ENCODE results near the gene CLDN3. TPM values are rescaled to one million over a fixed set of nuclear protein-coding genes. Genes with fewer than 3 reads are reported as not detected.
A peak's percentile ranks its signal among the peaks of the same experiment; 100 is the strongest.
"Not testable (repeated sequence)": the region's sequence is repeated elsewhere in the genome, so short reads cannot be mapped to it uniquely, and the experiment has no call there.

Gene CLDN3, protein sequence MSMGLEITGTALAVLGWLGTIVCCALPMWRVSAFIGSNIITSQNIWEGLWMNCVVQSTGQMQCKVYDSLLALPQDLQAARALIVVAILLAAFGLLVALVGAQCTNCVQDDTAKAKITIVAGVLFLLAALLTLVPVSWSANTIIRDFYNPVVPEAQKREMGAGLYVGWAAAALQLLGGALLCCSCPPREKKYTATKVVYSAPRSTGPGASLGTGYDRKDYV
- total RNA-seq (2014; rRNA removed; shearing (Covaris generic)) = not detected in 2 replicates

DNA sequence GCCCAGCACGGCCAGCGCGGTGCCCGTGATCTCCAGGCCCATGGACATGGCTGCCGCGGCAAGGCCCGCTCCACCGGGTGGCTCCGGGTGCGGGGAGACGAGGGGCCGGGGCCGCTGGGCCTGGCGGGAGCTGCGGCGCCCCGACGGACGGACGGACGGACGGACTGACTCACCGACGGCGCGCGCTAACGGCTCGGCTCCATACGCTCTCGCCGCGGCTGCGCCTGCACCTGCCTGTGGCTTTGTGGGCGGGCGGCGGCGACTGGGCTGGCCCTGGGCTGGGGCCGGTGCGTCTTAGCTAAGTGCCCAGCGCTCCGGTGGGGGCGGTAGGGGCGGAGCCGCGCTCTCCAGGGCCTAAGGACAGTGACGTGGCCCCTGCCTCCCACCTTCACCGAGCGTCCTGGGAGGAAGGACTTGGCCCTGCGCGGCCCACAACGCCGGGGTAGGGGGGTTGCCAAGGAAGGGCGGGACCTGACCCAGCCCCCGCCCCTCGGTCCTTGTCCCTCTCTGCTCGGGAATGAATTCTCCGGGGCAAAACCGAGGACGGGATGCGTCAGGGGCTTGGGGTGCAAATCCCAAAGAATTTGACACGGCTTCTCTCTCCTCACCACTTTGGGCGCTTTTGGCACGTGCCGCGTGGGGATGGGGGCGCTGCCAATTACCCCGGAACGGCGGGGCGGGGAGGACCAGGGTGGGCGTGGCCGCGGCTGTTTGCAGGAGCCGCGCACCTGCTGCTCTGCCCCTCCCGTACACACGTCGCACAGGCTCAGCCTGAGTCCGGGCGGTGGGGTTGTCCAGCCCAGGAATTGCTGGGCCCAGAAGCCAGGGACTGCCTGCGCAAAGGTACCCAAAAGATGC lies at the start of gene CLDN3:
TSS of gene CLDN3 (minus strand) at position 269 of the 858 bp plus-strand sequence. CDS start at position 48, 221 bp downstream.
- DNase-seq (ENCODE audit: low spot score) = no peak

DNA sequence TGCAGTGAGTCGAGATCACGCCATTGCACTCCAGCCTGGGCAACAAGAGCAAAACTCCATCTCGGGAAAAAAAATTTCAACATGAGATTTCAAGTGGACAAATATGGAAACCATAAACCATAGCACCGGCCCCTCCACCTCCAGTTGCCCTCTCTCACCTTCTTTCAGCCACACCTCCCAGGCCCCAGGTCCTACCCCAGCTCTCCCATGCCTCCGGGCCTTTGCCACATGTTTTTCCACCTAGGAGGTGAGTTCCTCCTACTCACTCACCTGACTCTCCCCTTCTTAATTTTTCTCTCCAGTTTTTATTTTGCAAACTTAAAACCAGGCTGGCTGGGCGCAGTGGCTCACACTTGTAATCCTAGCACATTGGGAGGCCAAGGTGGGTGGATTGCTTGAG lies 47.1 kb upstream of the CLDN3 start:
- DNase-seq (ENCODE audit: low spot score) = no peak

DNA sequence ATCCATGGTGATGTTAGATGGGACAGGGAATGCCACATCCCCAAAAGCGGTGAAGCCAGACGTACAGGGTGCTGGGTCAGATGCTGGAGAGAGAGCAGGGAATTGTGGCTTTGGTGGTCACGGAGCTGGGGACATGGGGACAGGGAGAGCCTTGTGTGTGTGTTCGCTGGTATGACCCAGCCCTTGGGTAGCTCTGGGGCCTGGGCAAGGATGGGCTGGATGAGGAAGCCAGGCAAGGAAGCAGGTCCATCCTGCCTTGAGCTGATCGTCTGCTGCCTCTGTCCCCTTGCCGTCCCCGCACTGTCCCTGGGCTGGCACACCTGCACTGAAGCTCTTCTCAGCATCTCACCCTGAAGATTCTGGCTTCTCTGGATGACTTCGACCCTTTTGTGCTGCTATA lies 45.4 kb upstream of the CLDN3 start:
- DNase-seq (ENCODE audit: low spot score) = no peak

DNA sequence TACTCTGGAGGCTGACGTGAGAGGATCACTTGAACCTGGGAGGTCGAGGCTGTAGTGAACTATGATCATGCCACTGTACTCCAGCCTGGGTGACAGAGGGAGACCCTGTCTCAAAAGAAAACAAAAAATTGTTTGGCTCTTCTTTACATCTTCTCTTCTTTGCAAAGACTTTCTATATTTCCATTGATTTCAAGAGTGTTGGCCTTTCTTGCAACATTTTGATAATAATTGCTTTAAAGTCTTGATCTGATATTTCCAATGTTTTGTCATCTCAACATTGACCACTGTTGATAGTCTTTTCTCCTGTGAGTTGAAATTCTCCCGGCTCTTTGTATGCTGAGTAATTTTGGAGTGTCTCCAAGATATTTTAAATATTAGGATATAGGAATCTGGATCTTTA lies 42.9 kb upstream of the CLDN3 start:
- DNase-seq (ENCODE audit: low spot score) = no peak

DNA sequence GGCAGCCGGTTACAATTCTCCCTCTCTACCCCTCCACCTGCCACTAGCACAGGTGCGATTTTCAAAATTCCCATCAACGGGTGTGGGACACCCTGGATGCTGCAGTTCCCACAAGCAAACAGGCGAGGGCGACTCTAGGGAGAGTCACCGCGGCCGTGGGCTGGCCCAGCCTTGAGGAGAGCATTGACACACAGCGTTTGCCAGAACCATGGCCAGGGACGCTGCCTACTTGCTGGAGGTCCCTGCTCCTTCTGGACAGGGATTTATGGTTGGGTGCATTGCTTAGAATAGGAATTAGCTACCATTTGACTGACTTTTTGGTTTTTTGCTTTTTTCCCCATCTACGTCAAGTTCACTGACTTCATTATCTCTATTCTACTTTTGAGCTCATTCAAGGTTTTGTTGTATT lies 41.7 kb upstream of the CLDN3 start:
- peak; percentile 77 for DNase-seq (ENCODE audit: low spot score)

DNA sequence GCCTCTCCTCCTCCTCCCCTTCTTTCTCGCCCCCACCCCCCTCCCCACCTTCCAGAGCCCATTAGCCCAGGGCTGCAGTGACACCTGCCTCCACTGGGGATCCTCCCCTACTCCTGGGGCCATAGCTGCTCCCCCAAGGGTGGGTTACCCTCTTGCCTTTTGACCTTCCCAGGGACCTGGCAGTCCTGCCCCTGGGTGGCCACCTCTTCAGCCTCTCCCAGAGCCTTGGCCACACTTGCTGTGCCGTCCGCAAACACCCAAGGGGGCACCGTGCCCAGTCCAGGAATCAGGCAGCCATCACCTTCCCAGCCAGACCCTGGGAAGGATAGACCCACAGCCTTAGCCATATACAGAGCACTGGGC lies 40.9 kb upstream of the CLDN3 start:
- DNase-seq (ENCODE audit: low spot score) = no peak

DNA sequence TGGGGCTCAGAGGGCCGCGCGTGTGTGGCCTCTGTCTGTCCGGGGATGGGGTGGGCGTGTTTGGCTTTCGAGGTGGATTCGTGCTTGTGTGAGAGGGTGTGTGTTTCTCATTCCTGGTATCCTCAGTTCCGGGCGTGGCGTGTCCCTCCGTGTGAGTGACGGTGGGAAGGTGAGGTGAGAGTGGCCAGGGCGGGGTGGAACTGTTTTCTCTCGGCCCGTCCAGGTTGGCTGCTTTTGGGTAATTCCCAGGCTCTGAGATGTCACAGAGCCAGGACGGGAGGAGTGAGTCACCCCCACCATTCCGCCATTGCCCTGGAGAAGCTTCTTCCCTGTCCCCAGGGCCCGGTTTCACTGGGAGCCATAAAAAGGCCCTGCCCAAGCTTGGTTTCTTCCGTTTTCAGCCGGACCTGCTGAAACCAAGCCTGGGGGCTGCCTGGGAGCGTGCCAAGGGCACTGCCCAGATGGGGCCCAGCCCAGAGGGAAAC lies 39.4 kb upstream of the CLDN3 start:
- DNase-seq (ENCODE audit: low spot score) = peak; percentile 78

DNA sequence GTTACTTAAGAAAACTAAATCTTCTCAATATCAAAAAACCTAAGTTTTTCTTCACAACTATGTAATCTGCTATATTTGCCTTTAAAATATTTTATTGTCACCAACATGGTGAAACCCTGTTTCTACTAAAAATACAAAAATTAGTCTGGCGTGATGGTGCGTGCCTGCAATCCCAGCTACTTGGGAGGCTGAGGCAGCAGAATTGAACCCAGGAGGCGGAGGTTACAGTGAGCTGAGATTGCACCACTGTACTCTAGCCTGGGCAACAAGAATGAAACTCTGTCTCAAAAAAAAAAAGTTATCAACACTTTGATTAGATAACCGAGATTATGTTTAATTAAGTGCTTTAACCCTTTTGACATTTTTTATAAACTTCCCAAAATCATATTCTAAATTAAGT lies 32.4 kb upstream of the CLDN3 start:
- no peak for DNase-seq (ENCODE audit: low spot score)

DNA sequence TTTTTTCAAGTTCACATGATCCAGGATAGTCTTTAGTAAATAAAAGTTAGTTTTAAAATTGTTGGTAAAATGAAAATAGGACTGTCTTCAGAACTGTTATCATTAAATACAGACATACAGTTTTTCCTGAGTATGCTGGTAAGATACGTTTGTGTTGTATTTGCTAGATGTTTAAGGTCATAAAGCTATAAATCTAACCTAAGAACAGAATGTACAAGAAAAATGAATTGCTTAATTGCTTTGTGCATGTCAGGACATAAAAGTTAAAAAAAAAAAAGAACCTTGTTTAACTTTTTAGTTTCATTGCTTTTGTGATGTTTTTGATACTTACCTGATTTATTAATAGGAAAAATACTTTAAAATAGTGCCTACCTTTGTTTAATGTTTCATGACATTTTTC lies 31.5 kb upstream of the CLDN3 start:
- DNase-seq (ENCODE audit: low spot score) = no peak

DNA sequence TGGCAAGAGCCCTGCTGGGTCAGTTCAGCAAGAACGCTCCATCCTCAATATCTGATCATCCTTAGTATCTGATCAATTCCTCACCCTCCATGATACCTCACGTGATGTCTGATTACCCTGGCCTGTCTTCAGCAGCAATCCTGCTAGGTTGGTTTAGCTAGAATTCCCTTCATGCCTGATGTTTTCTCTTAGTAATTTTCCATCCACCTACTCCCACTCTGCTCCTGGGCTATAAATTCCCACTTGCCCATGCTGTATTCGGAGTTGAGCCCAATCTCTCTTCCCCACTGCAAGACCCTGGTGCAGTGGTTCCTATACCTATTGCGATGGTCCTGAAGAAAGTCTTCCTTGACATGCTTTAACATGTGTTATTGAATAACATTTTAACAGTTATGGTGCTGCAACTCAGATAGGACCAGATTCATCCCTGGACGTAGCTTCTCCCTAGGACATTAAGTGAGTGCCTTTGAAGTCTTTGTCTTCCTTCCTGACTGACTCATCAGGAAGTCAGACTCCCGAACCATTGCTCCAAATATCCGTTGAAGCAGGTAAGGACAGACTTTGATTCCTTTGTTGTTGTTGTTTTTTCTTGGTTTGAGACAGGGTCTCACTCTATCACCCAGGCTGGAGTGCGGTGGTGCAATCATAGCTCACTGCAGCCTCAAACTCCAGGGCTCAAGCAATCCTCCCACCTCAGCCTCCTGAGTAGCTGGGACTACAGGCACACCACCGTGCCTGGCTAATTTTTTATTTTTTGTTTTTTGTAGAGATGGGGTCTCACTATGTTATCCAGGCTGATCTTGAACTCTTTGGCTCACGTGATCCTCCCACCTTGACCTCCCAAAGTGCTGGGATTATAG lies 29.4 kb upstream of the CLDN3 start:
- peak; percentile 33 for DNase-seq (ENCODE audit: low spot score)

DNA sequence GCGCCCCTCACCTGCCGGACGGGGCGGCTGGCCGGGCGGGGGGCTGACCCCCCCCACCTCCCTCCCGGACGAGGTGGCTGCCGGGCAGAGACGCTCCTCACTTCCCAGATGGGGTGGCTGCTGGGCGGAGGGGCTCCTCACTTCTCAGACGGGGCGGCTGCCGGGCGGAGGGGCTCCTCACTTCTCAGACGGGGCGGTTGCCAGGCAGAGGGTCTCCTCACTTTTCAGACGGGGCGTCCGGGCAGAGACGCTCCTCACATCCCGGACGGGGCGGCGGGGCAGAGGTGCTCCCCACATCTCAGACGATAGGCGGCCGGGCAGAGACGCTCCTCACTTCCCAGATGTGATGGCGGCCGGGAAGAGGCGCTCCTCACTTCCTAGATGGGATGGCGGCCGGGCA lies 27.1 kb upstream of the CLDN3 start:
- not testable (repeated sequence) for DNase-seq (ENCODE audit: low spot score)

DNA sequence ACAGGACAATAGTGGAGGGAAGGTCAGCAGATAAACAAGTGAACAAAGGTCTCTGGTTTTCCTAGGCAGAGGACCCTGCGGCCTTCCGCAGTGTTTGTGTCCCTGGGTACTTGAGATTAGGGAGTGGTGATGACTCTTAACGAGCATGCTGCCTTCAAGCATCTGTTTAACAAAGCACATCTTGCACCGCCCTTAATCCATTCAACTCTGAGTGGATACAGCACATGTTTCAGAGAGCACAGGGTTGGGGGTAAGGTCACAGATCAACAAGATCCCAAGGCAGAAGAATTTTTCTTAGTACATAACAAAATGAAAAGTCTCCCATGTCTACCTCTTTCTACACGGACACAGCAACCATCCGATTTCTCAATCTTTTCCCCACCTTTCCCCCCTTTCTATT lies 26.6 kb upstream of the CLDN3 start:
- DNase-seq (ENCODE audit: low spot score) = not testable (repeated sequence)

DNA sequence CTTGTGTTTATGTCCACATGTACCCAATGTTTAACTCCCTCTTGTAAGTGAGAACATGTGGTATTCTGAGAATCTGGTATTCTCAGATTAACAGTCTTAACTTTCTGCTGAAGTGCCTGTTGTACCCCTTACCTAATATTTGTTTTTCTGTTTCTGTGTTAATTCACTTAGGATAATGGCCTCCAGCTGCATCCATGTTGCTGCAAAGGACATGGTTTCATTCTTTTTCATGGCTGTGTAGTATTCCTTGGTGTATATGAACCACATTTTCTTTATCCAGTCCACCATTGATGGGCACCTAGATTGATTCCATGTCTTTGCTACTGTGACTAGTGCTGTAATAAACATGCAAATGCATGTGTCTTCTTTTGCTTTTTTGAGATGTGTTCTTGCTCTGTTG lies 25.1 kb upstream of the CLDN3 start:
- not testable (repeated sequence) for DNase-seq (ENCODE audit: low spot score)

DNA sequence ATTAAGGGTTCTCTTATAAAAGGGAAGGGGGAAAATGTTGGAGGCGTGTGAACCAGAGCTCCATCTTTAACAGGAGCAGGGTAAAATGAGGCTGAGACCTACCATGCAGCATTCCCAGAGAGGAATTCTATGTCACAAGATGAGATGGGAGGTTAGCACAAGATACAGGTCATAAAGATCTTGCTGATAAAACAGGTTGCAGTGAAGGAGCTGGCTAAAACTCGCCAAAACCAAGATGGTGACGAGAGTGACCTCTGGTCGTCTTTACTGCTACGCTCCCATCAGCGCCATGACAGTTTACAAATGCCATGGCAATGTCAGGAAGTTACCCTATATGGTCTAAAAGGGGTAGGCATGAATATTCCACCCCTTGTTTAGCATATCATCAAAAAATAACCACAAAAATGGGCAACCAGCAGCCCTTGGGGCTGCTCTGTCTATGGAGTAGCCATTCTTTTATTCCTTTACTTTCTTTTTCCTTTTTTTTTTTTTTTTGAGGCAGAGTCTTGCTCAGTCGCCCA lies 21.2 kb upstream of the CLDN3 start:
- not testable (repeated sequence) for DNase-seq (ENCODE audit: low spot score)

DNA sequence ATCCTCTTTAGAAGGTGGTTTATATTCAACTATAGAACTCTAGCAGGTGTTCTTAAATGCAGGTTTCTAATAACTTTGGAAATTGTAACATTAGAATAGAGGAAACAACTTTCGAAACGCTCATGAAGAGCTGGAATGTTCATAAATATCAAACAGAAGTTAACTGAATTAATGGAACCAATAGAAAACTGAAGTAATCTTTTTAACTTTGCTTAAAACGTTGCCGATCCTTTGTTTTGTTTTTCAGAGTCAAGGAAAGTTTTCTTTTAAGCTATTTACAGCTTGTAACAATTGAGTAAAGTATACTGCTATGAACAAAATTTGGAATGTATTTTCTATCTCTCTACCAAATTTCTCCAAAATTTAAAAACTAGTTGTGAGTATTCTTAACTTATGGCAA lies 19.0 kb upstream of the CLDN3 start:
- no peak for DNase-seq (ENCODE audit: low spot score)

DNA sequence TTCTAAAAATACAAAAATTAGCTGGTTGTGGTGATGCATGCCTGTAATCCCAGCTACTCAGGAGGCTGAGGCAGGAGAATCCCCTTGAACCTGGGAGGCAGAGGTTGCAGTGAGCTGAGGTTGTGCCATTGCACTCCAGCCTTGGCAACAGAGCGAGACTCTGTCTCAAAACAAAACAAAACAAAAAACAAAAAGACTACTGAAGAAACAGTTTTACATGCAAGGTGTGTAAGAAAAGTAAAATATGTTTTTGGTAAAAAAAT lies 17.6 kb upstream of the CLDN3 start:
- not testable (repeated sequence) for DNase-seq (ENCODE audit: low spot score)

DNA sequence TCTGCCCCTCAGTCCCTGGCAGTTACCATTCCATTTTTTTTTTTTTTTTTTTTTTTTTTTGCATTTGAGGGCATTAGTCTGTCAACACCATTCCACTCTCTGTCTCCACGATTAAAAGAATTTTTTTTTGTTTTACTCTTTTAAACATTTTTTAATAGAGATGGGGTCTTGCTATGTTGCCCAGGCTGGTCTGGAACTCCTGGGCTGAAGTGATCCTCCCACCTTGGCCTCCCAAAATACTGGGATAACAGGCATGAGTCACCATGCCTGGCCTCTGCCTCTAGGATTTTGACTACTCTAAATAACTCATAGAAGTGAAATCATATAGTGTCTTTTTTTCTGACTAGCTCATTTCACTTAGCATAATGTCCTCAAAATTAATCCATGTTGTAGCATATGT lies 16.5 kb upstream of the CLDN3 start:
- DNase-seq (ENCODE audit: low spot score) = no peak

DNA sequence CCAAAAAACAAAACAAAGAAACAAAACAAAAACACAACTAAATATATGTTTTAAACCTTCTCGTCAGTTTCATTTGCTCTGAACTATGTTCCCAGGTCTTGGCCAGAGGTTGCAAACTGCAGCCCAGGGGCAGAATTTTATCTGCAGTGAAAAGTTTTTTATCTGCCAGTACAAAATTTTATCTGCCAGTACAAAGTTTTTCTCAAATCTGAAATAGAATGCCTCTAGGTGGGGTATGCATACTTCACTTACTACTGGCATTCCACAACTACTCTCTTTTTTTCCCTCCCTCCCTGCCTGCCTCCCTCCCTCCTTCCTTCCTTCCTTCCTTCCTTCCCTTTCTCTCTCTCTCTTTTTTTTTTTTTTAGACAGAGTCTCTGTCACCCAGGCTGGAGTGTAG lies 9.4 kb upstream of the CLDN3 start:
- peak; percentile 29 for DNase-seq (ENCODE audit: low spot score)

DNA sequence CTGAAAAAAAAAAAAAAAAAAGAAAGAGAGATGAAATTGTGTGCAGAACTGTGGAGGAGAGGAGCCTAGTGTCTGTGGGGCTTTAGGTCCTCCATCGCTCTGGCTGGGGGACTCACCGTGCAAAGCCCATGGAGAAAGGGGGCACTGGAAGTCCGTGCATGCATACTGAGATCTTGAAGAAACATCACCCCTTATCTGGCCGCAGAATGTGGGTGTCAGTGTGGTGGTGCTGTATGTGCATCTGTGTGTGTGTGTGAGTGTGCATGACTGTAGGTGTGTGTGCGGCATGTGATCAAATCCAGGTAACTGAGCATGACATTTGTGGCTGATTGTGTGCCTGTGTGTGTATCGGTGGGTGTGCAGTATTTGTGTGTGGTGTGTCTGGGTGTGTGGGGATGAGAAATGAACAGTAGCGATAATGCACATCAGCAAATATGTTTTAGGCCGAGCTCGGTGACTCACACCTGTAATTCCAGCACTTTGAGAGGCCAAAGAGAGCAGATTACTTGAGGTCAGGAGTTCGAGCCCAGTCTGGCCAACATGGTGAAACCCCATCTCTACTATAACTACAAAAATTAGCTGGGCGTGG lies 8.8 kb upstream of the CLDN3 start:
- no peak for DNase-seq (ENCODE audit: low spot score)

DNA sequence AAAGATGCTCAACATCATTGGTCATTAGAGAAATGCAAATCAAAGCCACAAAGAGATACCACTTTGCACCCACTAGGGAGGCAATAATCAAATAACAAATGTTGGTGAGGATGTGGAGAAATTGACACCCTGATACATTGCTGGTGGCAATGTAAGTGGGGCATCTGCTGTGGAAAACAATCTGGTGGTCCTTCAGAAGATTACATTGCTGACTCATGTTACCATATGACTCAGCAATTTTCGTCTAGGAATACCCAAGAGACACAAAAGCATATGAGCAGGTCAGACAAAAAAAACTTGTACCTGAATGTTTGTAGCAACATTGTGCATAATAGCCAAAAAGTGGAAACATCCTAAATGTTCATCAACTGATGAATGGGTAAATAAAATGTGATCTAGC lies 4.9 kb upstream of the CLDN3 start:
- DNase-seq (ENCODE audit: low spot score) = peak; percentile 49

DNA sequence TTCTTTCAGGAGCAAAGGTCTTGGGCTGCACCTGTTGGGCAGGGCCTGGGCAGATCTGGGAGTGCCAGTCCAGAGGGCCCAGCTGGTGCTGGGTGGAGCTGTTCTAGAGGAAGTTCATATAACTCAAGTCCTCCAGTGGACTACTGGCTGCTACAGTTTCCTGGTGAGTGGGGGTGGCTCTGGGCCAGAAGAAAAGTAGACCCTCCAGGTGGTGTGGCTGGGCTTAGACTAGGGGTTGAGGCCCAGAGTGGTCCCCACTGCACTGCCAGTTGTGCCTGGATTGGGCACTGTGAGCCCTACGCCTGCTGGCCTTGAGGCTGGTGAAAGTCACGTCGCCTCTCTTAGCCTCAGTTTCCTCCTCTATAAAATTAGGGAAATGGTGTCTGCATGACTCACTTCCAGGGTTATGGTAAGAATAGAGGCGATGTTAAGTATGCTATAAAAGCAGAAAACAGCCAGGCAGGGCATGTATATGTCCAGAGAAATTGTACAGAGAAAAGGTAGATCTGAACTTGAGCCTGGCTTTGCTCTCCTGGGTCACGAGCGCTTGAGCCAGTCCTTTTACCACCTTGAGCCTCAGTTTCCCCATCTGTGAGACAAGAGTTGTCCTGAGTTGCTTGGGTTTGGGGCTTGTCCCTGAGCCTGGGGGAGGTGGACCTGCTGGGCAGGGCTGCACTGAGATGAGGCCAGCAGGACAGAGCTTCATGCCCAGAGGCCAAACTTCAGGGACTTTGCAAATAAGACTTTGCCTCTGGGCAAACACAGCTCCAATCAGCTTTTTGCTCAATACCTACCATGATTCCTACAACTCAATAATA lies 3.8 kb upstream of the CLDN3 start:
- DNase-seq (ENCODE audit: low spot score) = no peak

Data from A172 (cell line).